Erythroblast (primary cell): Measurements from ENCODE around the gene PPP2R5B.

ENCODE experiments used
- GATA1 ChIP-seq: IDR thresholded peaks from 2 replicates; pipeline ENCODE4 v1.6.1; 2011; ENCODE audit warnings: low read depth, mild to moderate bottlenecking, control low read depth, low read length, moderate library complexity
- POLR2A ChIP-seq: IDR thresholded peaks from 2 replicates; pipeline ENCODE4 v1.6.1; 2011; ENCODE audit warnings: mild to moderate bottlenecking, low read length

DNA sequence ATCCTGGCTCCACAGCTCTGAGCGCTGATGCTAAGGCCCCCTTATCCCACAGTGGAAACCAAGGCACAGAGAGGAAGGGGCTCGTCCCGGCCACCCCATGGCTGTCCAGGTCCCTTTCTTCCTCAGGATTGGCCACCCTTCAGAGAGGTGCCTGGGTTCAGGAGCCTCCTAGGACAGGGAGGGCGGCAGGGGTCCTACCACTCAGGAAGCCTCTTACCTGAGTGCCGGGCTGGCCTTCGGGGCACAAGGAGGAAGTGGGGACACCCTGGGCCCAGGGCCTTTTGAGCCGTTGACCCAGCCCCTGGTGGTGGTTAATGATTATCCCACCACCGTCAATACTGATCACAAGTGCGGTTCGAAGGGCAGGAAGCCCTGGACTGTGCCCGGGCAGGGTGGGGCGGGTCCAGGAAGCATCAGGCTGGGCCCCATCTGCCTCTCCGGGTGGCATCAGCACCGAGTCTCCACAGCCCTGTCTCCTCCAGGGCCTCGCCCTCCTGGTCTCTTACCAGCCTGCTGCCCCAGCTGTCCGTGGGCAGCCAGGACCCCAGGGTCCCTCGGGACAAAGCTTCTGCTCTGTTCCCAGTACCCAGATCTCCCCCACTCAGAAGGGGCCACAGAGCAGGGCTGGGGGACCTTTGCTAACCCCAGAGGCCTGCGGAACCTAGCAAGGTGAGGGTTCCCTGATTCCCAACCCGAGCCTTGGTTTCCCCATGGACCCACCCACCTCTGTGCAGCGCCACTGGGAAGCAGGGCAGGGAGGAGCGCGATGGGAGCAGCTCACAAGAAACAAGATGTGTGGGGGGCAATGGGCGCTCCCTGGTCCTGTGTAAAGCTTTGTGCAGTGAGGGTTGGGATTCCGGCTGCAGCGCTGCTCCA, 31.1 kb upstream of the PPP2R5B start:
- TF ChIP-seq POLR2A (no peak), GATA1 (no peak)
